SK-N-SH treated with all-trans-retinoic acid at 6 μM for 48 hours (cell line): ENCODE measurements around the gene TRAK1.

Experiments
- ARNTL ChIP-seq: fragments of 450-650 bp; formaldehyde crosslinking; IDR thresholded peaks from 2 replicates; pipeline ENCODE4 v1.5.0; 2020; ENCODE audit warnings: low read depth, mild to moderate bottlenecking, moderate library complexity, borderline replicate concordance
- CSDC2 ChIP-seq: fragments of 250-450 bp; sonication (Bioruptor Pico); IDR thresholded peaks from 2 replicates; pipeline ENCODE4 v1.5.0; 2020; ENCODE audit warnings: mild to moderate bottlenecking, moderate library complexity
- ISL1 ChIP-seq: fragments of 250-450 bp; sonication (Bioruptor Pico); IDR thresholded peaks from 2 replicates; pipeline ENCODE4 v2.1.2; 2022; ENCODE audit warnings: mild to moderate bottlenecking, moderate library complexity
- PATZ1 ChIP-seq: fragments of 250-450 bp; sonication (Bioruptor Pico); IDR thresholded peaks from 2 replicates; pipeline ENCODE4 v1.8.0; 2020; ENCODE audit warnings: mild to moderate bottlenecking, moderate library complexity, borderline replicate concordance
- PPARA ChIP-seq: fragments of 250-450 bp; sonication (Bioruptor Pico); IDR thresholded peaks from 2 replicates; pipeline ENCODE4 v1.5.0; 2020; ENCODE audit warnings: mild to moderate bottlenecking, borderline replicate concordance
- ZFP3 ChIP-seq: fragments of 250-450 bp; sonication (Bioruptor Pico); IDR thresholded peaks from 2 replicates; pipeline ENCODE4 v1.5.0; 2020; ENCODE audit warnings: mild to moderate bottlenecking, moderate library complexity

GRCh38 chr3:42101048-42101447 is 9.9 kb downstream of the TRAK1 start:
- TF ChIP-seq PATZ1 (CRISPR knock-in tag) (no peak), ARNTL (CRISPR knock-in tag) (no peak), ZFP3 (CRISPR knock-in tag) (no peak), PPARA (no peak), CSDC2 (CRISPR knock-in tag) (no peak), ISL1 (CRISPR knock-in tag) (no peak)
